Measurements from ENCODE around the gene FUZ.

The FUZ gene

GRCh38 chr19:49851456-49852259 lies 38.6 kb upstream of the FUZ start:
- DNase-seq (ENCODE audit: low spot score) = peak; percentile 38

GRCh38 chr19:49850487-49851342 lies 37.6 kb upstream of the FUZ start, which contains the start of gene PTOV1:
Gene PTOV1 (plus strand): TSS chr19:49851159.
- DNase-seq (ENCODE audit: low spot score) = peak; percentile 96

DNA sequence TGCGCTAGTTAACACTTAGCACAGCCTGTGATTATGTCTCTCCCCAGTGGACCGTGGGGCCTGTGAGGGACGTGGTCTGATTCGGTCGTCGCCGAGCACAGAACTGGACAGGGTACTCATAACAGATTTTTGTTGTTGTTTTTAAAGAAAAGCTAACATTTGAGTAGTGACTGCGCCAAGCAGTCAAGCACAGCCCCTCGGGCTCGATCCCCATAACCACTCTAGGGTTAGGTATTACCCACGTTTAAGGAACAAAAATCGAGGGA lies 37.1 kb upstream of the FUZ start:
- no peak for DNase-seq (ENCODE audit: low spot score)

DNA sequence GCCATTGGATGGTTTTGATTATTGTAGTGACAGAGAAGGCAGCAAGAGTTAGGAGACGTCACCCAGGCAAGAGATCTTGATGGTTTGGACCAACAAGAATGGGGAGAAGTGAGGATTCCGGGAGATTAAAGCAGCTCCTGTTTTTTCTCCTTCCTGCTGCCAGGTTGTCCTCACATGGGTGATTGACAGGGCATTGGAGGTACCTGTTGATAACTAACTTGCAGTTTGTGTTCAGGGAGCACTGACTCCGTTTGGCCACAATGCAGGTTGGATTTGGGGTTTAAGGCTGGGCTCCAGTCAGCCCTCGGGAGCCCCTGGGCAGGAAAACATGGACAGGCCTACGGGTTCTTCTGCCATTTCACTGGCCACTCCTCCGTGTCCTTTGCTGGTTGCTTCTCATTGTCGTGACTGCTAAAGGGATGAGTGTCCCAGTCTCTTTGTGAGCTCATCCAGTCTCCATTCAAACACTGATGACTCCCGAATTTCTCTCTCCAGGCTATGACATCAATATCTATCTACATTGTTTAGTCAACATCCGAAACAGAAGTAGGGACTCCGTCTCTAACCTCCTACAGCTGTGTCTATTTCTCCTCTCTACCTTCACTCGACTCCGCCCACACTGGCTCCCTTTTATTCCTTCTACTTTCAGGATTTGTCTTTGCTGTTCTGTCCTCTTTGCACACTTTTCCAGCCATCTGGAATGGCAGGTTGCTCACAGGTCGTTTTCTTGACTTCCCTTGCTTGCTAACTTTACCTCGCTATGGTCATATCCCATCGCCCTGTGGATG lies 36.5 kb upstream of the FUZ start:
- peak; percentile 24 for DNase-seq (ENCODE audit: low spot score)

DNA sequence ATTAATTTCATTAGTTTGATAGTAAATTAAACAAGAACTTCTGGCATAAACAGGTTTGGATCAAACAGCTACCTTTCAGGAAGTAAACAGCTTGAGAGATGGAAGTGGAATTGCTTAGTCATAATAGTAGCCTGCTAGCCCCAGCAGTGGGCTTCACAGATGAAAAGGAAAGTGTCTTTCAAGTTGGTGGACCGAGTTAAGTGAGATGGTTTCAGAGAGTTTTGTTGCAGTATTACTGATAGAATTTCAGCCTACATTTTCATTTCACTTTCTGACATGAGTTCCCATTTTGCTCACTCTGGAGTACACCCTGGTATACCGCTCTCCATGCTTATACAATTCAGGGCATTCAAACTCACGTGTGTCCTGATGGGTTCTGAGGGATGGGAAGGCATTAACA lies 35.8 kb upstream of the FUZ start:
- DNase-seq (ENCODE audit: low spot score) = peak; percentile 23

- DNase-seq (ENCODE audit: low spot score) = peak; percentile 32
Observed at GRCh38 chr19:49847731-49848696, 34.9 kb upstream of the FUZ start.

DNA sequence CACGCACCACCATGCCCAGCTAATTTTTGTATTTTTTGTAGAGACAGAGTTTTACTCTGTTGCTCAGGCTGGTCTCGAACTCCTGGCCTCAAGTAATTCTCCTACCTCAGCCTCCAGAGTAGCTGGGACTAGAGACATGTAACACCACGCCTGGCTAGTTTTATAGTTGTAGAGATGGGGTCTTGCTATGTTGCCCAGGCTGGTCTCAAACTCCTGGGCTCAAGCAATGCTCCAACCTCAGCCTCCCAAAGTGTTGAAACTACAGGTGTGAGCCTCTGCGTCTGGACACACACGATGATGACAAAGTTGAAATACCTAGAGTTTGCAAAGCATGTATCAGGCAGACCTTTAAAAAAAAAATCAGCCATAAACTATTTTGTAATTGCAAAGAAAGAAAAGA lies 33.3 kb upstream of the FUZ start:
- DNase-seq (ENCODE audit: low spot score) = no peak

- DNase-seq (ENCODE audit: low spot score) = no peak
Observed at GRCh38 chr19:49845414-49845813, 32.3 kb upstream of the FUZ start.

DNA sequence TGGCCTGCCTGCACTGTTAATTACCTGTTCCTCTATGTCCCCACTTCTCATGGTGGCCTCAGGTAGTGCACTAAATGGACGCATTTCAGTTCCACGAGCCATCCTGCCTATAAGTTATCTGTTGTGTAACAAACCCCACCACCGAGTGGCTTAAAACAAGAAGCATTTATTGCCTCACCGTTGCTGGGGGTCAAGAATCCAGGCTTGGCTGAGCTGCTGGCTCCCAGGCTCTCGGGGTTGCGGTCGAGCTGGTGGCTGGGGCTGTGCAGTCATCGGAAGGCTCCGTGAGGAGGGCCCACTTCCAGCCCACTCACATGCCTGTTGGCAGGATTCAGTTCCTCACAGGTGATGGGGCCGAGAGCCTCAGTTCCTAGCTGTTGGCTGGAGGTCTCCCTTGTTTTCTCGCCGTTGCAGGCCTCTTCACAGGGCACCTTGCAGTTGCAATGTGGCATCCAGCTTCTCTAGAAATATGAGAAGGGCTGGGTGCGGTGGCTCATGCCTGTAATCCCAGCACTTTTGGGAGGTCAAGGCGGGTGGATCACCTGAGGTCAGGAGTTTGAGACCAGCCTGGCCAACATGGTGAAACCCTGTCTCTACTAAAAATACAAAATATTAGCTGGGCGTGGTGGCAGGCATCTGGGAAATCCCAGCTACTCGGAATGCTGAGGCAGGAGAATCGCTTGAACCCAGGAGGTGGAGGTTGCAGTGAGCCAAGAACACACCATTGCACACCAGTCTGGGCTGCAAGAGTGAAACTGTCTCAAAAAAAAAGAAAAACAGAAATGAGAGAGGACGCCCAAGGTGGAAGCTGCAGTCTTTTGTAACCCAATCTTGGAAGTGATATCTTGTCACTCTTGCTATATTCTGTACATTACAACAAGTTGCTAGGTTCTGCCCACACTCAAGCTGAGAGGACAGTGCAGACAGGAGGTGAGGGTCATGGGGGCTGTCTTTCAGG lies 31.3 kb upstream of the FUZ start:
- DNase-seq (ENCODE audit: low spot score) = no peak

GRCh38 chr19:49843265-49843664 lies 30.2 kb upstream of the FUZ start:
- no peak for DNase-seq (ENCODE audit: low spot score)

DNA sequence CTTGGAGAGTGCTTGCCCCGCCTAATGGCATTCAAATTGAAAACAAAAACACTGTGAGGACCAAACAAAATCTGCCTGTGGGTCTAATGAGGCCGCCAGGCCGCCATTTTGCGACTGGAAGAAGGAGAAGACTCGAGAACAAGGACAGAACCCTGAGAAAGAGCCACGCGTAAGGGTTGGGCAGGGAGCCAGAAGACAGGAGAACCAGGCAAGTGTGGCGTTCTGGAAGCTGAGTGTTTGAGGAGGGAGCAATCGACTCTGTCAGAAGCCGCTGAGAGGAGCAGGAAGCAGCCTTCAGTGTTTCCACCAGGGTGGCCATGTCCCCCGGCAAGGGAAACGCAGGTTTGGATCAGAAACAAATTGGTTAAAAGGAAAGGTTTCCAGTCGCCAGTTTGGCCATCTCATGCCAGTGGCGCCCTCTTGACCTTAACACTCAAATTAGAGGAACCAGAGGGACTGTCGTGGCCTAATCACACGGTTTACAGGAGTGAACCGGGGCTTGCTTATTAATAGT lies 27.7 kb upstream of the FUZ start:
- DNase-seq (ENCODE audit: low spot score) = no peak

DNA sequence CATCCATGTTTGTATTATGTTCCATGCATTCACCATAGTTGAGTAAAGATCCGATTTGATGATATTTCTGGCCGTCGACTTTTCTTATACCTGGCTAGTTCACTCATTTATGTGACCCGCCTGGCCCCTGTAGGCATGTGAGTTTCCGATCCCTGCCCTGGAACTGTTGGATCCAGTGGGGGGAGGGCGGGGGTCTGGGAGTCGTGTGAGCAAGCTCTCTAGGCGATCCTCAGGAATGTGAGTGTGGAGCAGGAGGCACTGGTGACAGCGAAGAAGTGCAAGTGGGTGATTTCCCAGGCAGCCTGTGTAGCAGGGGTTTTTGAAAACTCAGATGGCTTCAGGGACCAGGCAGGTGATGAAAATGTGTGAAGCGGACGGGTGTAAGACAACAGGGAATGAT lies 27.2 kb upstream of the FUZ start:
- DNase-seq (ENCODE audit: low spot score) = no peak

DNA sequence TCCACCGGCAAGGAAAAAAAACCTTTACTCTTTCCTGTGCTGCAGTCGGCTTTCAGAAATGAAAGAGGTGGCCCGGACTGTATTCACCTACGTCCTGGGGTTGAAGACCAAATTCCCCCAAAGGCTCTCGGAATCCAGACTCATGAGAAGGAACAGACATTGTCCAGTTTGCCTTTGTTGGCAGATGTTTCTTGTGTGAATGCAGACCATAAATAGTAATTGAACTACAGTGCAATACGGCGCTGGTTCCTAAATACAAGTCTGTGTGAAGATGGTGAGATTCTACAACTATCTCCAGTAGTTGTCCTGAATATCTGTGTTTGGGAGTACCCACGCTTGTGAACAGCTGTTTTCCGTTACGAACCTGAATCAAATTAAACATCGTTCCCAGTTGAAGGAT lies 26.6 kb upstream of the FUZ start:
- DNase-seq (ENCODE audit: low spot score) = no peak

DNA sequence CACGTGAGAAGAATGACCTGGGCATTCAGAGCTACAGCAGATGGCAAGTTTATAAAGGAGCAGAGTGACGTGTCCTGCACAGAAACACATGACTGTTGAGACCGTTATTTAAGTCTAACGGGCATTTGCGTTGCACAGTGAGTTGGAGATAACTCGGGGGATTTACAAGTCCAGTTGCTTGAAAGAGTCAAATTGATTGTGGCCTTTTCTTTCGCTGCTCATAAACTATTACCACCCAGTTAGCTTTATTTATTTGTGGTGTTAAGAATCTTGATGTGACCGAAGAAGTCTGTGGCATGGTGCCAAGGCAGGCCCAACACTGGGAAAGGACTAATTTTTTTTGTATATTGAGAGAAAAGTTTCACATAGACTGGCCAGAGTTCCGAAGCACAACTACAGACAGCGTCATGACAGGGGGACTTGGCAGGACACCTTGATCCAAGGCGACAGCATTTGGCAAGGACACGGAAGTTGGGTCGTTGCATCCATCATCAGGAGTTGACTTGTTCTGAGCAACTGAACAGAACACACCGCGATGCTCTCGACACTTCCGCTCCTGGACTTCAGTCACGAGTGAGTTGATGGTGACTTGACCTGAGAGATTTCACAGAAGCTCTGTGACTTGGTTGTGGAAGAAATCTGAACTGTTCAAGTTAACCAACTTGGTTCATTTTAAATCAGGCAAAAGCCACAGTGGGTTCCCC lies 25.9 kb upstream of the FUZ start:
- DNase-seq (ENCODE audit: low spot score) = no peak

DNA sequence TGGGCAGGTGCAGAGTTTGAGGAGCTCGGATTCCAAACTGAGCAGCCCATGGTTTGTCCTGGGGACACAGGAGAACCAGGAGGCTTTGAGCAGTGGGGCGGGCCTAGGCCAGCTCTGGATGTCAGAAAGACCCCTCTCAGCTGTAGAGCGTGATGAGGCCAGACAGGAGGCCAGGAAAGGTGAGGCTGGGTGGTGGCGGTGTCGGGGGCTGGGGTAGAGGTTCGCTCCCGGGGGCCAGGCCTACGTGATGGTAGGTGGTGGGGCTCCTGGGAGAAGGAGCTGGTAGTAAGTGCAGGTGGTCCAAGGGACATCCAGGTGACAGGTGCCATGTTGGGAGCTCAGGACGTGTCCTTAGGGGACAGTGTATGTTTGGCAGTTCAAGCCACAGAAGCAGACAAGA lies 24.3 kb upstream of the FUZ start:
- DNase-seq (ENCODE audit: low spot score) = no peak

GRCh38 chr19:49837009-49837310 lies 23.9 kb upstream of the FUZ start:
- no peak for DNase-seq (ENCODE audit: low spot score)

DNA sequence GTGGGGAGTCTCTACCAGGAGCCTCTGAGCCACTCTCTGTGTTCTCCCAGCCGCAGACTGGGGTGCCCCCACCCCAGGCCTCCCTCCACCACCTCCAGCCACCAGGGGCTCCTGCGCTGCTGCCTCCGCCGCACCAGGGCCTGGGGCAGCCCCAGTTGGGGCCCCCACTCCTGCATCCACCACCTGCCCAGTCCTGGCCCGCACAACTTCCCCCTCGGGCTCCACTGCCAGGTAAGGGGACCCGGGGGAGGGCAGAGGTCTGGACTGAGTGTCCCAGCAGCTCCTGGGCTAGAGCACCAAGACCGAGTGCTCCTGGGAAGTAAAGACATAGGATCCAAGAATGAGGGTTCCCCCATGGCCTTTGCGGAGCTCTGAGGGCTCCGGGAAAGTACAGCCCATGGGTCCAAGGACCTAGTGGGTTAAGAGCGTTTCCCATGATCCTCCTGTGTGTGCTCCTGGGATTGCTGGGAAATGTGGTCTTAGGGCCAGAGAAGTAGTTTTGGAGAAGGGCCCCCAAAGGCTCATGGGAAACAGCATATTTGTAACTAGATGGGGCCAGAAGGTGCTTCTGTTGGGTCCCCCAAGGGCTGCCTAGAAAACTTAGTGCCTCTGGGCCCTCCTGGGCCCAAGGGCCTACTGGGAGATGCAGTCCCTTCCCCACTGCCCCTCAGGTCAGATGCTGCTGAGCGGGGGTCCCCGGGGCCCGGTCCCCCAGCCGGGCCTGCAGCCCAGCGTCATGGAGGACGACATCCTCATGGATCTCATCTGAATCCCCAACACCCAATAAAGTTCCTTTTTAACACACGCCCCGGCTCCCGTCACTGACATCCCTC lies 23.3 kb upstream of the FUZ start:
- no peak for DNase-seq (ENCODE audit: low spot score)

- no peak for DNase-seq (ENCODE audit: low spot score)
Observed at GRCh38 chr19:49835562-49835961, 22.5 kb upstream of the FUZ start.

DNA sequence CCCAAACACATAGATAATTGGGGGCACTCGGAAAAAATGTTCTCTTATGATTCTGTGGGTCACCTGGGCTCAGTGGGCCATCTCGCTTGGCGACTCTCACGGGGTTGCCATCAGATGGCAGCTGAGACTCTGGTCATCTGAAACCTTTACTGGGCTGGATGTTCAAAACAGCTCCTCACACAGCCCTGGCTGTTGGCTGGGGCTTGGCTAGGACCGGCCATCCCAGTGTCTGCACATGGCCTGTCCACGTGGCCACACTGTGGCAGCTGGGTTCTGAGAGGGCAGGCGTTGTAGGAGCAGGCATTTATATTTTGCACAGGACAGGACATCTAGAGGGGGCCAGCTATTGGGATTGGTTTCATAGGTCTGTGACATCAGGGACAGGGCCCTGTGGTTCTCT lies 20.5 kb upstream of the FUZ start:
- no peak for DNase-seq (ENCODE audit: low spot score)

All from hematopoietic multipotent progenitor cell treated with erythropoietin and hydrocortisone succinate and interleukin-3 and kit ligand, for 17 days (in vitro differentiated cells).